NCI-H2081 (cell line): ENCODE measurements around the gene FAM20C.
"Not testable (repeated sequence)": the region's sequence is repeated elsewhere in the genome, so short reads cannot be mapped to it uniquely, and the experiment has no call there.

ENCODE experiments used
- DNase-seq, 2 experiments: peaks; one replicate each; lab custom pipeline; 2025; lab: John Stamatoyannopoulos, UW

FAM20C gene

GRCh38 chr7:259751-260405, 67.5 kb downstream of the FAM20C start:
- DNase-seq: no peak

- DNase-seq: no peak
Measured at GRCh38 chr7:260441-261281, 68.3 kb downstream of the FAM20C start.

- DNase-seq: no peak
Measured at GRCh38 chr7:261341-262250, 69.2 kb downstream of the FAM20C start.

- DNase-seq: no peak
Measured at GRCh38 chr7:262251-262572, 69.8 kb downstream of the FAM20C start.

- DNase-seq: not testable (repeated sequence)
Measured at GRCh38 chr7:262631-263311, 70.4 kb downstream of the FAM20C start.

- DNase-seq: not testable (repeated sequence)
Measured at GRCh38 chr7:263483-264351, 71.3 kb downstream of the FAM20C start.

GRCh38 chr7:264541-265191, 72.3 kb downstream of the FAM20C start:
- DNase-seq: peak in 1 of 2 experiments; percentile 32

- DNase-seq: no peak
Measured at GRCh38 chr7:265192-265997, 73.0 kb downstream of the FAM20C start.

GRCh38 chr7:265998-266850, 73.9 kb downstream of the FAM20C start:
- DNase-seq: no peak

GRCh38 chr7:266851-267840, 74.8 kb downstream of the FAM20C start:
- peak; percentile 48 to 68 for DNase-seq

GRCh38 chr7:268991-269390, 76.6 kb downstream of the FAM20C start:
- DNase-seq: no peak

GRCh38 chr7:269721-270120, 77.3 kb downstream of the FAM20C start:
- no peak for DNase-seq

- DNase-seq: no peak
Measured at GRCh38 chr7:270351-270983, 78.1 kb downstream of the FAM20C start.

GRCh38 chr7:271266-272107, 79.1 kb downstream of the FAM20C start:
- DNase-seq: no peak

GRCh38 chr7:272108-272615, 79.8 kb downstream of the FAM20C start:
- no peak for DNase-seq

- no peak for DNase-seq
Measured at GRCh38 chr7:272631-273030, 80.3 kb downstream of the FAM20C start.
